OCI-LY1 (cell line): ENCODE measurements around the gene GRB14.

Source experiments
- H2AFZ ChIP-seq: fragments of 200-600 bp; sonication (generic), shearing (Covaris generic); 2 replicates; pipeline ENCODE4 v1.6.0; 2014; ENCODE audit warnings: antibody characterized with exemption, mild to moderate bottlenecking, low read length
- H3F3A ChIP-seq: fragments of 200-600 bp; sonication (generic), shearing (Covaris generic); 2 replicates; pipeline ENCODE4 v1.6.0; 2014; ENCODE audit warnings: mild to moderate bottlenecking, antibody characterized with exemption, low read length, moderate library complexity; ENCODE audit not compliant: insufficient read depth
- H3K27ac ChIP-seq: fragments of 200-600 bp; sonication (generic); 2 replicates; pipeline ENCODE4 v1.5.1; 2014; ENCODE audit warnings: low read length, mixed run types, mild to moderate bottlenecking, low read depth; ENCODE audit not compliant: poor library complexity, severe bottlenecking
- H3K27me3 ChIP-seq: fragments of 200-600 bp; sonication (generic); 2 replicates; pipeline ENCODE4 v1.6.0; 2014; ENCODE audit warnings: antibody characterized with exemption, mild to moderate bottlenecking, low read length, moderate library complexity; ENCODE audit not compliant: insufficient read depth
- H3K36me3 ChIP-seq: fragments of 200-600 bp; sonication (generic); 2 replicates; pipeline ENCODE4 v1.6.1; 2014; ENCODE audit warnings: mild to moderate bottlenecking, antibody characterized with exemption, low read length, moderate library complexity, mixed read lengths; ENCODE audit not compliant: insufficient read depth
- H3K4me1 ChIP-seq: fragments of 200-600 bp; sonication (generic); 2 replicates; pipeline ENCODE4 v1.5.1; 2014; ENCODE audit warnings: mild to moderate bottlenecking, low read length, moderate library complexity; ENCODE audit not compliant: insufficient read depth, severe bottlenecking
- H3K4me2 ChIP-seq: fragments of 200-600 bp; sonication (generic), shearing (Covaris generic); 2 replicates; pipeline ENCODE4 v1.6.1; 2014; ENCODE audit warnings: low read length
- H3K4me3 ChIP-seq: fragments of 200-600 bp; sonication (generic); 2 replicates; pipeline ENCODE4 v1.5.1; 2014; ENCODE audit warnings: low read length, low read depth, mild to moderate bottlenecking, mixed read lengths; ENCODE audit not compliant: poor library complexity, severe bottlenecking
- H3K79me2 ChIP-seq: fragments of 200-600 bp; shearing (Covaris generic); 2 replicates; pipeline ENCODE4 v1.6.1; 2016; ENCODE audit warnings: mixed run types, low read length, mixed read lengths; ENCODE audit not compliant: insufficient read depth
- H3K9ac ChIP-seq: fragments of 200-600 bp; sonication (generic), shearing (Covaris generic); 2 replicates; pipeline ENCODE4 v1.6.1; 2014; ENCODE audit warnings: mild to moderate bottlenecking, low read length, mixed read lengths
- H3K9me2 ChIP-seq: fragments of 200-600 bp; sonication (generic), shearing (Covaris generic); 2 replicates; pipeline ENCODE4 v1.6.1; 2014; ENCODE audit warnings: low read depth, mild to moderate bottlenecking, low read length, mixed read lengths
- H3K9me3 ChIP-seq: fragments of 200-600 bp; shearing (Covaris generic); 2 replicates; pipeline ENCODE4 v1.6.1; 2014; ENCODE audit warnings: low read length, mixed read lengths
- H4K20me1 ChIP-seq: fragments of 200-600 bp; sonication (generic), shearing (Covaris generic); 2 replicates; pipeline ENCODE4 v1.6.0; 2016; ENCODE audit warnings: mild to moderate bottlenecking, low read length; ENCODE audit not compliant: insufficient read depth
- EZH2 ChIP-seq: fragments of 200-600 bp; sonication (generic), shearing (Covaris generic); IDR thresholded peaks from 2 replicates; pipeline ENCODE4 v1.8.0; 2017; ENCODE audit warnings: borderline replicate concordance, mixed run types, mild to moderate bottlenecking, antibody characterized with exemption, low read length, moderate library complexity, mixed read lengths
- TF ChIP-seq, protein P1 (sequence below): fragments of 200-600 bp; sonication (generic), shearing (Covaris generic); IDR thresholded peaks from 2 replicates; pipeline ENCODE4 v1.5.1; 2017; ENCODE audit warnings: mild to moderate bottlenecking, antibody characterized with exemption, low read length, moderate library complexity, mixed read lengths

The GRB14 gene

DNA sequence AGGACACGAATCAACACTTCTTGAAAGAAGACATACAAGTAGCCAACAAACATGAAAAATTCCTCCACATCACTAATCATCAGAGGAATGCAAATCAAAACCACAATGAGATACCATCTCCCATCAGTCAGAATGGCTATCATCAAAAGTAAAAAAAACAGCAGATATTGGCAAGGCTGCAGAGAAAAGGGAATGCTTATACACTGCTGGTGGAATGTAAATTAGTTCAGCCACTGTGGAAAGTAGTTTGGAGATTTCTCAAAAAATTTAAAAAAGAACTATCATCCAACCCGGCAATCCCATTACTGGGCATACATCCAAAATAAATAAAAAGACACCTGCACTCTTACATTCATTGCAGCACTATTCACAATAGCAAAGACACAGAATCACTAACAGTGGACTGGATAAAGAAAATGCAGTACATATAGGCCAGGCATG is 78.7 kb downstream of the GRB14 start:
- no peaks in the 10 kb centered on the region for H3K9me3 ChIP-seq
- H3K4me1 ChIP-seq = no peaks in the 10 kb centered on the region
- TF ChIP-seq EZH2 = no peak
- TF ChIP-seq, protein P1, sequence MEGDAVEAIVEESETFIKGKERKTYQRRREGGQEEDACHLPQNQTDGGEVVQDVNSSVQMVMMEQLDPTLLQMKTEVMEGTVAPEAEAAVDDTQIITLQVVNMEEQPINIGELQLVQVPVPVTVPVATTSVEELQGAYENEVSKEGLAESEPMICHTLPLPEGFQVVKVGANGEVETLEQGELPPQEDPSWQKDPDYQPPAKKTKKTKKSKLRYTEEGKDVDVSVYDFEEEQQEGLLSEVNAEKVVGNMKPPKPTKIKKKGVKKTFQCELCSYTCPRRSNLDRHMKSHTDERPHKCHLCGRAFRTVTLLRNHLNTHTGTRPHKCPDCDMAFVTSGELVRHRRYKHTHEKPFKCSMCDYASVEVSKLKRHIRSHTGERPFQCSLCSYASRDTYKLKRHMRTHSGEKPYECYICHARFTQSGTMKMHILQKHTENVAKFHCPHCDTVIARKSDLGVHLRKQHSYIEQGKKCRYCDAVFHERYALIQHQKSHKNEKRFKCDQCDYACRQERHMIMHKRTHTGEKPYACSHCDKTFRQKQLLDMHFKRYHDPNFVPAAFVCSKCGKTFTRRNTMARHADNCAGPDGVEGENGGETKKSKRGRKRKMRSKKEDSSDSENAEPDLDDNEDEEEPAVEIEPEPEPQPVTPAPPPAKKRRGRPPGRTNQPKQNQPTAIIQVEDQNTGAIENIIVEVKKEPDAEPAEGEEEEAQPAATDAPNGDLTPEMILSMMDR = no peak
- H3K27me3 ChIP-seq = no peaks in the 10 kb centered on the region
- no peak overlapping the region for H3K4me3 ChIP-seq
- H3K4me2 ChIP-seq = no peak overlapping the region
- no peaks in the 10 kb centered on the region for H3K79me2 ChIP-seq
- no peaks in the 10 kb centered on the region for H3K9me2 ChIP-seq
- no peaks in the 10 kb centered on the region for H4K20me1 ChIP-seq
- H3K9ac ChIP-seq = no peak overlapping the region
- no peaks in the 10 kb centered on the region for H3K36me3 ChIP-seq
- no peak overlapping the region for H2AFZ ChIP-seq
- H3F3A ChIP-seq = no peaks in the 10 kb centered on the region
- H3K27ac ChIP-seq = no peak overlapping the region

DNA sequence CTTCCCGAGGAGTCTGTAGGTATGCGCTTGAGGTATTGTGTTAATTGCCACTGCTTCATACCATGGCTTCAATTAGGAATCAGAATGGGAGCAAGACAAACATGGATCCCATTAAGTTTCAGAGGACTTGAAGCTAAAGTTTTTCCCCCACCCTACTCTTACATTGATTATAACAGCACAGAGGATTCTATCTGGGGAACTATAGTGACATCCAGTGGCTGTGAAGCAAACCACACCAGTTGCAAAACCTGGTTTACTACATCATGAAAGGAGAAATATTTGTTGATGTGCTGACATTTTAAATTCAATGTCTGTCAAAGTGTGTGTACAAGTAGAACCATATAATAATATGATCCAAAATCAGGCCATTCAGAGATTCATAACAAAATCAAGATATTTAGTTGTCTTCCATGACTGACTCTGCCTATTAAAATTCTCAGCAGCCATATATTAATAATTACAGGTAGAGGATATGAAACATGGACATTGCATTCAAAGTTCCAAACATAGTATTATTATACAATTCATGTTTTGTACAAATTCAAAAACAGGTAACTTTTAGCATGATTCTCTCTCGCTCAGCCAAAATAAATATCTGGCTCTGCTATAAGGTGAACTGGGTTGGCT is 82.9 kb downstream of the GRB14 start:
- Histone ChIP-seq H3K9ac (no peak overlapping the region), H3F3A (no peaks in the 10 kb centered on the region), H3K27me3 (no peaks in the 10 kb centered on the region), H3K4me3 (no peak overlapping the region), H3K4me1 (no peaks in the 10 kb centered on the region), H3K27ac (no peak overlapping the region), H3K36me3 (no peaks in the 10 kb centered on the region), H2AFZ (no peak overlapping the region), H3K4me2 (no peak overlapping the region), H3K9me2 (no peaks in the 10 kb centered on the region), H3K9me3 (no peaks in the 10 kb centered on the region), H4K20me1 (no peaks in the 10 kb centered on the region), H3K79me2 (no peaks in the 10 kb centered on the region)
- TF ChIP-seq EZH2 = no peak
- TF ChIP-seq, protein P1 = peak; percentile 67; the same call in 1 of the 2 replicates

DNA sequence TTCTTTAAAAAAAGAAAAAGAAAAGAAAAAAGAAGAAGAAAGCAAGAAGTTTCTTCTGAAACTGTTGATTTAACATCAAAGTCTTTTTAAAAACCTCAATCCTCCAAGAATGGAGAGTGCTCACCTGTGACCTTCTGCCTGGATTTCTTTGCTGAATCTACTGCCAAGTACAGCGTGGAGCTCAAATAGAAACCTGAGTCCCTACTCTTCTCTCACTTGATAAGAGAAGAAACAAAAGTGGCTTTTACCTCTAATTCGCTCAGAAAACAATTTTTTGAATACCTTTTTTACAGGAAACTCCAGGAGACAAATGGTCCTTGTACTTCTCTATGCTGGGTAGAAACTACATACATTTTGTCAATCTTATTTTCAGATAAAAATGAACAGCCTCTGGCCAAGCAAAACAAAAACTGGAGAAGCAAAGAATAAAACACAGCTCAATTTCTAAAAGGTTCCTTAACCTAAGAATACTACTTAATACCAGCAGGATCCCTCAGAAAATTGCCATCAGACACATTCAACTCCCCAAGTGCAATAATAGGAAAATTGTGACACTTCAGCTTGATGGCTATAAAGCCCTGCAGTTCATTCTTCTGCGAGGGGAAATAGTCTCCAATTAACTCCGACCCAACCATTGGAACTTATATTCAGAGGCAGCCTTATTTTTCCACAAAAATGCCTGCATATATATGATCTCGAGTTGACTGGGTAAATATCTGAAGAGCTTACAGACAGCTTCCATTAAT is 85.8 kb downstream of the GRB14 start:
- Histone ChIP-seq H3K4me2 (no peak overlapping the region), H3K9ac (no peak overlapping the region)

More for the DNA sequence above, 85.8 kb downstream of the GRB14 start:
- no peak overlapping the region for H2AFZ ChIP-seq
- no peaks in the 10 kb centered on the region for H3K79me2 ChIP-seq
- no peaks in the 10 kb centered on the region for H3K4me1 ChIP-seq
- no peaks in the 10 kb centered on the region for H3K36me3 ChIP-seq
- no peaks in the 10 kb centered on the region for H3F3A ChIP-seq
- H3K9me2 ChIP-seq = no peaks in the 10 kb centered on the region
- no peaks in the 10 kb centered on the region for H3K27me3 ChIP-seq
- no peaks in the 10 kb centered on the region for H3K9me3 ChIP-seq
- H3K4me3 ChIP-seq = no peak overlapping the region
- TF ChIP-seq EZH2 = no peak
- TF ChIP-seq, protein P1 = no peak
- no peak overlapping the region for H3K27ac ChIP-seq
- no peaks in the 10 kb centered on the region for H4K20me1 ChIP-seq
